DMS153 (cell line): ENCODE results near the gene GNG12.

Experiments
- DNase-seq: peaks from one replicate; lab custom pipeline; 2025; lab: John Stamatoyannopoulos, UW

The GNG12 gene

DNA sequence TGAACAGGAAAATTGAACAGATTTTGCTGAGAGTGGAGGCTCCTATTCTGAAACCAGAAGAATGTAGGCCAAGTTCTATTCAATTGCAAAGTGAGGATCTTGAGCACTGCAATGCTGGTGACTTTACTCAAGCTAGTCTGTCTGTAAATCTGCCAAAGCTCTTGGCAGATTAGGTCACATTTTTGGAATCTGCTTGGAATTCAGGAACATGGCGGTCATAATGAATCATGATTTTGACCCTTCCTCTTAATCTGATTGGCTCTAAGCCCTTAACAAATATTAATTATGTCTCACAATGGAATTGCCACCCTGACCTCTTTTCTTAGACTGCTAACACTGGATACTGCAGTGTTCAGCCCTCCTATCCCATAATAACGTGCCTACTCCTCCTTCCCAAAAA lies 7.2 kb upstream of the GNG12 start:
- no peak for DNase-seq

DNA sequence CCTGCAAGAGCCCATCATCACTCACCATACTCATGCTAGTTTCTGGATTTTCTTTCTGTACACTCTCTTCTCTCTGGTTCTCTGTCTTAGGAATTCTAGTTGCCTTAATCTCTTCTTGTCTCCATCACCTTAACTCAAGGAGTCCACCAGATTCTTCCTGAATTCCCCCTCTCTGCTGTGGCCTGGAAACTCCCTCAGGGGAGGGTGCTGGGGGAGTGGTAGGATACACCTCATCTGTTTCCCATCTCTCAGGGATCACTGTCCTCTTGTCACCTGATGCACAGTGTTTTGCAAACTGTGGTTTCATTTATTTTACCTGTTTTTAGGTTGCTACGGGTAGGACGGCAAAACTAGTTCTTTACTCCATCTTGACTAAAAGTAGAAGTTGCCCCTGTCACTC lies 6.6 kb upstream of the GNG12 start:
- DNase-seq = no peak

- DNase-seq = no peak
Observed at GRCh38 chr1:67838180-67838910, 5.1 kb upstream of the GNG12 start.

- DNase-seq = no peak
Observed at GRCh38 chr1:67836769-67837168, 3.5 kb upstream of the GNG12 start.

DNA sequence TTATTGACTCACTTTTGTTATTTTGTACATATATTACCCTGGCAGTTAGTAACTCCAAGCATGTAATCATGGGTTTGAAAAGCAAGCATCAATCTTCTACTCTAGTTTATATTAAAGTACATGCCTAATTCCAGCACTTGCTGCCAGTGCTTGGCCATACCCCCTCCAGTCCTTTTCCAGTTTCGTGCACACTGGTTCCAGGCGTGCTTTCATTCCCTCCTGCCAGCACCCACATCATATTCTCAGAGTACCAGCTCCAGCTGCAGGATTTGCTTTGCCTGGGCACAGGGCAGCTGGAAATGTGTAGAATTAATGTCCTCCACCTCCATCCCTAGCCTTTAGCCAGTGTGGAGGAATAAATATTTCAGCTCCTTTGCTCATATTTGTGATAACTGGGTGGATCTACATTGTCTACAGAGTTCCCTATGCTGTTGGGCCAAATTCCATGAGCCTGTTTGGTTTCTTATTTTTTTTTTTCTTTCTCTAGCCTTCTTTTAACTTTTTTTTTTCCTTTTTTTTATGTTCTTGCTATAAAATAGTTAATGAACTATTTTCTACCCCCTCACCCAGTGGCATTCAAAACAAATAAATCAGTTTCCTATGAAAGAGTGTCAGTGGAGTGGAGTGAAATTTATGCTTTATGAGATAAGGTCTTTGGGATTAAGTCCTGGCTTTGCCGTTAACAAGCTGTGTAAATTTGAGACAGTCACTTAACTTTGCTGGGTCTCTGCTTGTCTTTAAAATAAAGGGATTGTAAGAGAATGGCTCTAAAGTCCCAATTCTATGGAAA lies 2.6 kb upstream of the GNG12 start:
- no peak for DNase-seq

DNA sequence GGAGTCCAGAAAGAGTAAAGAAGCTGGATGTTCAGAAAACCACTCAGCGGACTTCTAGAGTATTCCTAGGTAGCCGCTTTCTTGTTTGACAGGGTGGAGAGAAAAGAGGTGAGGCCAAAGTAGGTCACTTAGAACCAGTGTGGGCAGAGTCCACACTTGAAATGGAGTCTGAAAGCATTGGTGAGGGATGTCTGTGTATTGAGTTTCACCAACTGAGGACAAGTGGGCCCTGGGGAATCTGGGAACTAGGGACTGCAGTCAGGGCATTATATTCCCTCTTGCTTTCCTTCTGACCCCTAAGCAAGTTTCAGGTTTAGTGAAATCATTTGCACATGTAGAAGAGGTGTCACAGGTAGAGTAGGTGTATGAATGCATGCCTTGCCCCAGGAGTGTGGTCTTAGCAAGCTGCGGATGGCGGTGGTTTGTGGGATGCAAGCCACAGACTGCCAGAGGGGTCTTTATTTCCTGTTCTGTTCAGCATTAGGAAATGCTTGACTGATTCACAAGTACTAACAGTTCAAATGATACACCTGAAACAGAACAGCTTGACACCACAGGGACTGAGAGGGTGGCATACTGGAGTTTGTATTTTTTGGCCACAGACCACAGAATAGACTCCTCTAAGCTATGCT lies 1.1 kb upstream of the GNG12 start:
- no peak for DNase-seq

DNA sequence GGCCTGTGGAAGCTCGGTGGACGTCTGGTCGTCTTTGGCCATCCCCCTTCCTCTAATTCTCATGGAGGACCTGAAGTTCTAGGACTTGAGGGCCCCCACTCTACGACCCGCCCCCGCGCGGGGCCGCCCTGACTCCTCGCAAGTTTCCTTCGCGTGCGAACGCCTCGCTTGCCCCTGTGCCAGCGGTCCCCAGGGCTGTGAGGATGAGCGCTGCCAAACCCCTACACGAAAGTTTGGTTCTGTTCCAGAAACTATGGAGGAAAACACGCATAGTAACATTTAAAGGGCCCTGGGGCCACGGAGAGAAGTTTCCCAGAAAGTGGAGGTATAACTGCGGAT lies 304 bp upstream of the GNG12 start:
- no peak for DNase-seq

DNA sequence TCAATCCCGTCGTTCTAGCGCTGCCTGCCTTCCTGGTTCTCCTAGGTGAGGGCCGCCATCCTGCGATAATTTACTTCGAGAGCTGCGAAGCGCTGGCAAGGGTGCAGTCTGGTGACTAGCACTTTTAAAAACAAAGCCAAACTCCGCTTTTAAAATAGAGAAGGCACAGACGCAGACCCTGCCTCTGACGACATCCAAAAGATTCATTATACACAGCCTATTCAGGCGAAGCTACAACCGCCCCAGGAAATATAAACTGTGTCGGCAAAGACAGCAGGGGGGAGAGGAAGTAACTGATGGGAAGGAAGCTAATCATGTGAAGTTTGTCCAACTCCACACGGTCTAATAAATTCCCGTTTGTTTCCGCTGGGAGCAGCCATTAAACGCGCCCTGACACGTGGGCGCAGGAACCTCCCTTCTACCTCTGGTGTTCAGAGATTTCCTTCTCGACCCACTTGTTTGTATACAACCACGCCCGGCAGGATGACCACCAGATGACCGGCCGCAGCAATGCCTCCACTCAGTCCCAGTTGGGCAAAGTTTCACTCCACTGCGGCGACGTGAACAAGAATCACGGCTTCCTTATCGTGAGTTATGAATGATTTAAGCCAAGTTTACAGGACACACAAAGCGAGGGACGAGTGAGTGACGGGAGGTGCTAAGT lies 1.3 kb downstream of the GNG12 start:
- DNase-seq = no peak

DNA sequence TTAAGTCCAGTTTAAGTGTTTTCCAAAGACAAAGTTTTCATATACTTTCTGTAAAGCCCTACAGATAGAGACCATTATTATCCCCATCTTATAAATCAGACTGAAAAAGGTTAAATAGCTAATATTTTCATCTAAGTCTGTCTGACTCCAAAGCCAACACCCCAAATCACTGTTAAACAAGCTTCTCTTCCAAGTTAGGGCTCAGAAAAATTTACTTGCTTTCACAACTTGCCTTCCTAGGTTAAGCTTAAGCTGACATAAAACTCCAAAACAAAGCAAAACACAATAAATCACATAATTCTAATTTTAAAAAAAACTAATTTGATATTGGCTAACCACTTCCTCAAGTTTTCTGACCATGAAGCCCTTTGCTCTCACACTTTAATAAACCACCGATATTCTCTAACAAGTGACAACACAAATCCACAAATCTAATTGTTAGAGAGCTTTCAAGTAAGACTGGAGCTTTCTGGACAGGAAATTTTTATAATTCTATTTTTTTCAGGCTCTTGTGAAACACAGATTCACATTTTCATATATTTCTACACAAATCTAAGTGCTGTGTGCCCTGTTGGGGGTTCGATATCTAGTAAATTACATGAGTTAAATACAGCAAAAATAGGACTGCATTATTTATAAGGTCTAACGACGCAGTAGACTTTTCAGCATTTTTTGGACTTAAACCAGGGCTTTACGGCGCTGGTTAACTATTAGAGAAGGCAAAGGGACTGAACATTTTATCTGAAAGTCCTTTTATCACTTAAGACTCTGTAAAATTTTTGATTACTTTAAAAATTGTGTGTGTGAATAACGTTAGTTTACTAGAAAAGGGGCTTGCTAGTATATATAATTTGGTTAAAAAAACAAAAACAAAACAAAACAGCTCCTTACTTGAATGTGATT lies 2.1 kb downstream of the GNG12 start:
- no peak for DNase-seq

DNA sequence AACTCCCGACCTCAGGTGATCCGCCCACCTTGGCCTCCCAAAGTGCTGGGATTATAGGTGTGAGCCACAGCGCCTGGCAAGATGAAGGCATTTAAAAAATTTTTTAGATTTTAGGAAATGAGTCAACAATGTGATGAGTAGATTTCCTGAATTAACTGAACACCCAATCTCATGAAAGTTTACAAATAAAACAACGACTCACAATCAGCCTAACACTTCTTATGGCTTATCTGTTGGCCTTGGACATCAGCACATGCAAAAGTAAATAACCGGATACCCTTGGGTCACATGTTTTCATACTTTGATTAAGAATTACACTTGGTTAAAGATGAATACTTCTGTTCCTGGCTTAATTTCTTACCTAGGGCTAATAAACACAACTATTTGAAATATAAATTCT lies 3.0 kb downstream of the GNG12 start:
- DNase-seq = no peak

GRCh38 chr1:67827688-67828087 lies 5.6 kb downstream of the GNG12 start:
- DNase-seq = no peak

DNA sequence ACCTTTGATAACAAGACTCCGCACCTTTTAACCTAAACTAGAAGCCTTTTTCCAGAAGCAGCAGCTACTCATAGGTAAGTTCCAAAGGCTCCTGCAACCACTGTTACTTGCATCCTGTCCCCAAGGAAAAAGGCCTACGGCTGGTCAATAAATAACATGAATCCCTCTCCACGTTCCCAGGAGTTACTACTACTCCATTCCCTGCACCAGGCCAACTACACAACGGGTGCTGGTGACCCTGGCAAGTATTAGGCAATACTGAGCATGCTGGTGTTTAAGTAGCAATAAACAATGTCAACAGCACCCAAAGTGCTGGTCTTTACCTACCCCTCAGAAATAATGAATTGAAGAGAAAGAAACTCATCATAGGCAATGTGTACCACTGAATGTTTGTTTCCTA lies 7.7 kb downstream of the GNG12 start:
- DNase-seq = no peak

DNA sequence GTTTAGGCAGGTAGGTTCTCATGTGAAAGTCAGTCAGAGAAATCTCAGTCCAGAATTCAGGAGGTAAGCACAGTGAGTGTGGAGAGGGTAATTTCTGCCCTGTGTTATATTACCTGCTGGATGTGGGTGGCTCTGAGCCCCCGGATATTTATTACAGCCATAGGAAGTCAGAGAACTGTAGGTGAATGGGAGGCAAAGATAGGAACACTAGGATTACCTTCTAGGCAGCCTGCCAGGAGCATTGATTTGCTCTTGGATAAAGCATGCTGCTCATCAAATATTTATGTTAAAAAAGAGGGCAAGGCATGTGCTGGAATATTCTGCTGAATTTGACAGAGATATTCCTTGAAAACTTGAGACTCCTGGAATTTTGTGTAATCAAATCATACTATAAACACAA lies 8.5 kb downstream of the GNG12 start:
- DNase-seq = peak; percentile 36

- no peak for DNase-seq
Observed at GRCh38 chr1:67823615-67824014, 9.7 kb downstream of the GNG12 start.

DNA sequence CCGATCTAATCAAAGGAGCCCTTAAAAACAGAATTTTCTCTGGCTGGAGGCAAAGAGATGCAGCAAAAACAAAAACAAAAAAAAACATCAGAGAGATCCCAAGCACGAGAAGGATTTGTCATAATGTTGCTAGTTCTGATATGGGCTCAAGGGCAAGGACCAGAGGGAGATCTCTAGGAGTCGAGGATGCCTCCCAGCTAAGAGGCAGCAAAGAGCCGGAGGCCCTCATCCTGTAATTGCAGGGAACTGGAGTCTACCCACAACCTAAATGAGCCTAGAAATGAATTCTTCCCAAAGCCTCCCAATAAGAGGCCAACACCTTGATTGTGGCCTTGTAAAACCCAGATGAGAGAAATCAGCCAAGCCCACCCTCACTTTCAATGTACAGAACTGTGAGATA lies 12.0 kb downstream of the GNG12 start:
- DNase-seq = no peak

DNA sequence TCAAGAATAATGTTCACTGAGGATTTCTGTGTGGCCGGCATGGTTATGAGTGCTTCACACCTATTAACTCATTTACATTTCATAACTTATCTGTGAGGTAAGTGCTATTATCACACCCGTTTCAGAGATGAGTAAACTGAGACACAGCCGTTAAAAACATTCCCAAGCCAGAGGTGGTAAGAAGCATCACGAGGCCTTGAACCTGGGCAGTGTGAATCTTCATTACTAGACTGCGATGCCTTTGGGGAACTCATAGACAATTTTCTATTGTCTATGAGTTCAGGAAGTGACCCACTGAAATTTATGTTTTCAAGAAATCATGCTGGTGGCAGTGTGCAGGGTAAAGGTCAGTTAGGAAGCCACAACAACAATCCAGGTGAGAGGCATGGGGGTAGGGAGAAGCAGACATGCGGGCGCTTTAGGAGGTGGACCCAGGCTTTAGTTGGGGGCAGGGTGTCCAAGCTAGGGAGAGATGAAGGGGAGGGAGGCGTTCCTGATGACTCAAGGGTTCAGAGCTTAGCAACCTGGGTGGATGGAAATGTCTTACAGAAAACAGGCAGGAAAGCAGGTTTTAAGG lies 14.5 kb downstream of the GNG12 start:
- no peak for DNase-seq

- DNase-seq = no peak
Observed at GRCh38 chr1:67818162-67818561, 15.1 kb downstream of the GNG12 start.

DNA sequence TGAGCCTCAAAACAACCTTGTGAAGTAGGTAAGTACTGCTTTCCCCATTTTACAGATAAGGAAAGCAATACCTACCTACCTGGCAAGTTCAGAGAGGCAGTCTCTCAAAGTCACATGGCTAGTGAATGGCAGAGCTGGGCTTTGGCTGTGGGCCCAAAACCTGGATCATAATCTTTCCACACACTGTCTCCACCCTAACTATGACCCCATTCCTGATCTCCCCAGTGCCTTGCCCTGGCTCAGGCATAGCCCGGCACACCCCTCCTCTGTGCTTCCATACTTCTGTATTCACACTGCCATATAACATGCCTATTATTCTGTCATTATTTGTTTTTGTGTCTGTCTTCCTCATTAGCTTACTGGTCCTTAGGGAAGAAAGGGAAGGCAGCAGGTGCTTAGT lies 15.9 kb downstream of the GNG12 start:
- DNase-seq = no peak

GRCh38 chr1:67816506-67816905 lies 16.8 kb downstream of the GNG12 start:
- DNase-seq = no peak

- DNase-seq = no peak
Observed at GRCh38 chr1:67816095-67816475, 17.2 kb downstream of the GNG12 start.

- no peak for DNase-seq
Observed at GRCh38 chr1:67815303-67816094, 17.8 kb downstream of the GNG12 start.
